Vagina (tissue), 2 donors: Measurements from ENCODE around the gene LNP1.

Experiments used
- POLR2AphosphoS5 ChIP-seq, 2 donors: sonication (generic); formaldehyde crosslinking; IDR thresholded peaks; one replicate each; pipeline ENCODE4 v1.9.0; 2017; ENCODE audit warnings: antibody characterized with exemption in 2 of 2, mild to moderate bottlenecking in 2 of 2, low read depth in 1 of 2; ENCODE audit not compliant: insufficient read depth in 1 of 2
- TF ChIP-seq, protein P1 (sequence below), 3 experiments: fragments of 450-650 bp in 2 of 3; fragments of 200-600 bp in 1 of 3; sonication (generic) in 1 of 3; IDR thresholded peaks; one replicate each; pipeline ENCODE4 v1.5.1; 2017 to 2019; ENCODE audit warnings: antibody characterized with exemption in 3 of 3, mild to moderate bottlenecking in 2 of 3, moderate library complexity in 2 of 3

DNA sequence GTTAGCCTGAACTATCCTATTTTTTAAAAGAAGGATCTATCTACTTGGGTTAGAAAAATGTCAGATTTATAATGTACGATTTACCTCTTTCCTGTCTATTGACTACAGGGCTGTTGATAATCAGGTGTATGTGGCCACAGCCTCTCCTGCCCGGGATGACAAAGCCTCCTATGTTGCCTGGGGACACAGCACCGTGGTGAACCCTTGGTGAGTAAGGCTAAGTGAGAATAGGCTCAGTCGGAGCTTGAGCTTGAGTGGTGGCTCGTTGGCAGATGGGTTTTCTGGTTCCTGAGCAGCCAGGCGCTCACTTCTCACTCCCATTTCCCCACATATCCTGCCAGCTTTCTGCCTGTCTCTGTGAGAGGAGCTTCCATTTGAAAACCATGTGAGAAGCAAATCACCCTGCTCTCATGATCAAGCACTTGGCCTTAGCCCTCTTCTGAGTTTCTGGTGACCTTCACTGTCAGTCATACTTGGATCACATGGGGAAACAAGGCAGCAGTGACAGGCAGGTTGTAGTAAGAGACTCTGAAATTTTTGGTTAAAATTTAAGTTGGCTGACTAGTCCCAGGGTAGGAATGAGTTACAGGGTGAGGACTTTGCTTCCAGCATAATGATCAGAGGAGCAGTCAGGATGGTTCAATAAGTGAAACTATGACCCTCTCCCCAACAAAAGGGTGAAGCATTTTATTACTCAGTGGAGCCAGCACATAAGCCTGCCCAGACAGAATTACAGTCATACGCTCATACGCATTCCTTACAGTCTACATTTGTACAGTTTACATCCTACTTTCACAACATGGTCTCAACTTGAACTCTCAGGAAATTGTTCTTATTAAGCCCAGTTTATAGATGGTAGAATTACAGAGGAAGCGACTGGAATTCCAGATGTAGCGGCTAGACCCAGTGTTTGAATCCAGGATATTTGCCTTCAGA is 48.8 kb upstream of the LNP1 start:
- no peak for TF ChIP-seq POLR2AphosphoS5 (IDR thresholded peaks at IDR 0.05; ENCODE audit: insufficient read depth in 1 of 2, low read depth in 1 of 2)
- TF ChIP-seq, protein P1, sequence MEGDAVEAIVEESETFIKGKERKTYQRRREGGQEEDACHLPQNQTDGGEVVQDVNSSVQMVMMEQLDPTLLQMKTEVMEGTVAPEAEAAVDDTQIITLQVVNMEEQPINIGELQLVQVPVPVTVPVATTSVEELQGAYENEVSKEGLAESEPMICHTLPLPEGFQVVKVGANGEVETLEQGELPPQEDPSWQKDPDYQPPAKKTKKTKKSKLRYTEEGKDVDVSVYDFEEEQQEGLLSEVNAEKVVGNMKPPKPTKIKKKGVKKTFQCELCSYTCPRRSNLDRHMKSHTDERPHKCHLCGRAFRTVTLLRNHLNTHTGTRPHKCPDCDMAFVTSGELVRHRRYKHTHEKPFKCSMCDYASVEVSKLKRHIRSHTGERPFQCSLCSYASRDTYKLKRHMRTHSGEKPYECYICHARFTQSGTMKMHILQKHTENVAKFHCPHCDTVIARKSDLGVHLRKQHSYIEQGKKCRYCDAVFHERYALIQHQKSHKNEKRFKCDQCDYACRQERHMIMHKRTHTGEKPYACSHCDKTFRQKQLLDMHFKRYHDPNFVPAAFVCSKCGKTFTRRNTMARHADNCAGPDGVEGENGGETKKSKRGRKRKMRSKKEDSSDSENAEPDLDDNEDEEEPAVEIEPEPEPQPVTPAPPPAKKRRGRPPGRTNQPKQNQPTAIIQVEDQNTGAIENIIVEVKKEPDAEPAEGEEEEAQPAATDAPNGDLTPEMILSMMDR (IDR thresholded peaks at IDR 0.05), result no peak
